ENCODE data around the gene NFKB1.
"Not testable (repeated sequence)": the region's sequence is repeated elsewhere in the genome, so short reads cannot be mapped to it uniquely, and the experiment has no call there.

The NFKB1 gene

GRCh38 chr4:102593147-102593546 lies 92.0 kb downstream of the NFKB1 start:
- no peak for DNase-seq (ENCODE audit: low read depth in 1 of 2, low spot score in 1 of 2)

- DNase-seq (ENCODE audit: low read depth in 1 of 2, low spot score in 1 of 2): no peak
These were observed 92.8 kb downstream of the NFKB1 start for GRCh38 chr4:102594000-102594399.

- DNase-seq (ENCODE audit: low read depth in 1 of 2, low spot score in 1 of 2): no peak
These were observed 95.4 kb downstream of the NFKB1 start for GRCh38 chr4:102596532-102596931.

- no peak for DNase-seq (ENCODE audit: low read depth in 1 of 2, low spot score in 1 of 2)
These were observed 97.1 kb downstream of the NFKB1 start for GRCh38 chr4:102598086-102598761.

GRCh38 chr4:102598762-102599374 lies 97.7 kb downstream of the NFKB1 start:
- DNase-seq (ENCODE audit: low read depth in 1 of 2, low spot score in 1 of 2): no peak

- DNase-seq (ENCODE audit: low read depth in 1 of 2, low spot score in 1 of 2): no peak
These were observed 98.3 kb downstream of the NFKB1 start for GRCh38 chr4:102599455-102599854.

GRCh38 chr4:102599886-102600285 lies 98.7 kb downstream of the NFKB1 start:
- no peak for DNase-seq (ENCODE audit: low read depth in 1 of 2, low spot score in 1 of 2)

- no peak for DNase-seq (ENCODE audit: low read depth in 1 of 2, low spot score in 1 of 2)
These were observed 99.5 kb downstream of the NFKB1 start for GRCh38 chr4:102600689-102601088.

GRCh38 chr4:102601586-102602227 lies 100.5 kb downstream of the NFKB1 start:
- DNase-seq (ENCODE audit: low read depth in 1 of 2, low spot score in 1 of 2): no peak

- no peak for DNase-seq (ENCODE audit: low read depth in 1 of 2, low spot score in 1 of 2)
These were observed 103.2 kb downstream of the NFKB1 start for GRCh38 chr4:102604222-102604940.

GRCh38 chr4:102606261-102606660 lies 105.1 kb downstream of the NFKB1 start:
- no peak for DNase-seq (ENCODE audit: low read depth in 1 of 2, low spot score in 1 of 2)

GRCh38 chr4:102606846-102607450 lies 105.8 kb downstream of the NFKB1 start:
- no peak for DNase-seq (ENCODE audit: low read depth in 1 of 2, low spot score in 1 of 2)

- DNase-seq (ENCODE audit: low read depth in 1 of 2, low spot score in 1 of 2): no peak
These were observed 107.0 kb downstream of the NFKB1 start for GRCh38 chr4:102608190-102608589.

- no peak for DNase-seq (ENCODE audit: low read depth in 1 of 2, low spot score in 1 of 2)
These were observed 108.8 kb downstream of the NFKB1 start for GRCh38 chr4:102610007-102610406.

GRCh38 chr4:102610476-102610875 lies 109.3 kb downstream of the NFKB1 start:
- DNase-seq (ENCODE audit: low read depth in 1 of 2, low spot score in 1 of 2): no peak

- no peak for DNase-seq (ENCODE audit: low read depth in 1 of 2, low spot score in 1 of 2)
These were observed 111.1 kb downstream of the NFKB1 start for GRCh38 chr4:102612210-102612609.

- no peak for DNase-seq (ENCODE audit: low read depth in 1 of 2, low spot score in 1 of 2)
These were observed 111.7 kb downstream of the NFKB1 start for GRCh38 chr4:102612824-102613366.

- DNase-seq (ENCODE audit: low read depth in 1 of 2, low spot score in 1 of 2): no peak
These were observed 113.6 kb downstream of the NFKB1 start for GRCh38 chr4:102614801-102615200.

GRCh38 chr4:102616636-102617035 lies 115.5 kb downstream of the NFKB1 start:
- DNase-seq (ENCODE audit: low read depth in 1 of 2, low spot score in 1 of 2): no peak

GRCh38 chr4:102619021-102619420 lies 117.9 kb downstream of the NFKB1 start:
- not testable (repeated sequence) for DNase-seq (ENCODE audit: low read depth in 1 of 2, low spot score in 1 of 2)

Data from activated T-helper 1 cell treated with anti-CD3 and anti-CD28 coated beads, Interleukin-2, amount 50 U/mL, for 16 hours (primary cell).